ENCODE measurements around the gene CCDC13.
A peak's percentile ranks its signal among the peaks of the same experiment; 100 is the strongest.

DNA sequence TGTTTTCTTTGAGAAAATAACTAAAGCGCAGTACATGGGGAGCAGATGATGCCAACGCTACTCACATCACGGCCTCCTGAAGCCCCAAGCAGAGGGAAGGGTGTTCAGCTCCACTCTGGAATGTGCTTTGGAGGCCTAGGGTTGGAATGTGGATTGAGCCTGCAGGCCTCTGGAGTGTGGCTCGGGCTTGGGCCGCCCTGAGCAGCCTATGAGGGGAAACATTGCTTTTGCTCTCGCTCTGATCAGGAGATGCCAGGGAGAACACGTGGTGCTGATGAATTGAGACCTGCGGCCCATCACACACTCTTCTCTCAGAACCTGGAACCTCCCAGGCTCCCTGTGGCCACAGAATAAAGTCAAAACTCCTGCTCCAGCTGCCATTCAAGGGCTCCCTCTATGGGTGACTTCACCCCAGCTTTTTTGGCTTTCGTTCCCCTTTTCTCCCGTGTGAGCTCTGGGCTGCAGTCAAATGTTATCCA lies 23.3 kb downstream of the CCDC13 start:
- TF ChIP-seq CTCF (conservative IDR thresholded peaks at IDR 0.05; ENCODE audit: low read depth in 2 of 2) (peak; percentile 64 to 79), EZH2 (IDR thresholded peaks at IDR 0.05; ENCODE audit: low read depth, unreplicated experiment) (no peak), EZH2phosphoT487 (IDR thresholded peaks at IDR 0.05; ENCODE audit: unreplicated experiment) (no peak), POLR2AphosphoS5 (IDR thresholded peaks at IDR 0.05; ENCODE audit: low read depth) (no peak), JUNB (IDR thresholded peaks at IDR 0.05; ENCODE audit: unreplicated experiment) (no peak), ZNF331 (CRISPR knock-in tag; IDR thresholded peaks at IDR 0.05; ENCODE audit: low read depth) (no peak), STAT1 (IDR thresholded peaks at IDR 0.05; ENCODE audit: unreplicated experiment) (no peak), CREB1 (CRISPR knock-in tag; IDR thresholded peaks at IDR 0.05; ENCODE audit: low read depth) (no peak), ZNF114 (CRISPR knock-in tag; IDR thresholded peaks at IDR 0.05) (no peak)
- TF ChIP-seq, protein P1, sequence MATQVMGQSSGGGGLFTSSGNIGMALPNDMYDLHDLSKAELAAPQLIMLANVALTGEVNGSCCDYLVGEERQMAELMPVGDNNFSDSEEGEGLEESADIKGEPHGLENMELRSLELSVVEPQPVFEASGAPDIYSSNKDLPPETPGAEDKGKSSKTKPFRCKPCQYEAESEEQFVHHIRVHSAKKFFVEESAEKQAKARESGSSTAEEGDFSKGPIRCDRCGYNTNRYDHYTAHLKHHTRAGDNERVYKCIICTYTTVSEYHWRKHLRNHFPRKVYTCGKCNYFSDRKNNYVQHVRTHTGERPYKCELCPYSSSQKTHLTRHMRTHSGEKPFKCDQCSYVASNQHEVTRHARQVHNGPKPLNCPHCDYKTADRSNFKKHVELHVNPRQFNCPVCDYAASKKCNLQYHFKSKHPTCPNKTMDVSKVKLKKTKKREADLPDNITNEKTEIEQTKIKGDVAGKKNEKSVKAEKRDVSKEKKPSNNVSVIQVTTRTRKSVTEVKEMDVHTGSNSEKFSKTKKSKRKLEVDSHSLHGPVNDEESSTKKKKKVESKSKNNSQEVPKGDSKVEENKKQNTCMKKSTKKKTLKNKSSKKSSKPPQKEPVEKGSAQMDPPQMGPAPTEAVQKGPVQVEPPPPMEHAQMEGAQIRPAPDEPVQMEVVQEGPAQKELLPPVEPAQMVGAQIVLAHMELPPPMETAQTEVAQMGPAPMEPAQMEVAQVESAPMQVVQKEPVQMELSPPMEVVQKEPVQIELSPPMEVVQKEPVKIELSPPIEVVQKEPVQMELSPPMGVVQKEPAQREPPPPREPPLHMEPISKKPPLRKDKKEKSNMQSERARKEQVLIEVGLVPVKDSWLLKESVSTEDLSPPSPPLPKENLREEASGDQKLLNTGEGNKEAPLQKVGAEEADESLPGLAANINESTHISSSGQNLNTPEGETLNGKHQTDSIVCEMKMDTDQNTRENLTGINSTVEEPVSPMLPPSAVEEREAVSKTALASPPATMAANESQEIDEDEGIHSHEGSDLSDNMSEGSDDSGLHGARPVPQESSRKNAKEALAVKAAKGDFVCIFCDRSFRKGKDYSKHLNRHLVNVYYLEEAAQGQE (IDR thresholded peaks at IDR 0.05; ENCODE audit: unreplicated experiment): no peak
- TF ChIP-seq, protein P2, sequence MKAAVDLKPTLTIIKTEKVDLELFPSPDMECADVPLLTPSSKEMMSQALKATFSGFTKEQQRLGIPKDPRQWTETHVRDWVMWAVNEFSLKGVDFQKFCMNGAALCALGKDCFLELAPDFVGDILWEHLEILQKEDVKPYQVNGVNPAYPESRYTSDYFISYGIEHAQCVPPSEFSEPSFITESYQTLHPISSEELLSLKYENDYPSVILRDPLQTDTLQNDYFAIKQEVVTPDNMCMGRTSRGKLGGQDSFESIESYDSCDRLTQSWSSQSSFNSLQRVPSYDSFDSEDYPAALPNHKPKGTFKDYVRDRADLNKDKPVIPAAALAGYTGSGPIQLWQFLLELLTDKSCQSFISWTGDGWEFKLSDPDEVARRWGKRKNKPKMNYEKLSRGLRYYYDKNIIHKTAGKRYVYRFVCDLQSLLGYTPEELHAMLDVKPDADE (IDR thresholded peaks at IDR 0.05): no peak
